Measurements from ENCODE around the gene VPS13A.

DNA sequence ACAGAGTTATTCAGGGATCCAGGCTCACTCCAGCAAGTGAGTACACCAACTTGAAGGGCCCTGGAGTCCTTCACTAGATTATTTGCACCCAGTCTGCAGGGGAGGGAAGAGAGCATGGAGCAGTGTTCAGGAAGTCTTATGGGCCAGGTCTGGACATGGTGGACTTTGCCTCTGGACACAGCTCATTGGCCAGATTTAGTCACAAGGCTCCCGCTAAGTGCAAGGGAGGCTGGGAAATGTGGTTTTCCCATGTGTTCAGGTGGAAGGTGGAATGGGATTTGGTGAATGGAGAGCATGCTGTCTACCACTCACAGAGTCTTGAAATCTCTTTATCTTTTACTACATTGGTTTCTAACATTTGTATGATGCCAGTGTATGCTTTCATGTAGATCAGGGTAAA, 270.3 kb downstream of the VPS13A start:
- no peak for TF ChIP-seq ZNF274 (IDR thresholded peaks at IDR 0.05; ENCODE audit: low read depth, low read length)
- TF ChIP-seq SUZ12 (IDR thresholded peaks at IDR 0.05; ENCODE audit: extremely low read depth, insufficient read depth, insufficient read length), result no peak

Data from NT2/D1 (cell line).